ELR (cell line): Measurements from ENCODE around the gene CHKB.
"Not testable (repeated sequence)": the region's sequence is repeated elsewhere in the genome, so short reads cannot be mapped to it uniquely, and the experiment has no call there.

Experiments
- DNase-seq: peaks from one replicate; pipeline ENCODE4 v3.0.0-alpha.2; 2015; ENCODE audit warnings: low read depth

The CHKB gene, protein sequence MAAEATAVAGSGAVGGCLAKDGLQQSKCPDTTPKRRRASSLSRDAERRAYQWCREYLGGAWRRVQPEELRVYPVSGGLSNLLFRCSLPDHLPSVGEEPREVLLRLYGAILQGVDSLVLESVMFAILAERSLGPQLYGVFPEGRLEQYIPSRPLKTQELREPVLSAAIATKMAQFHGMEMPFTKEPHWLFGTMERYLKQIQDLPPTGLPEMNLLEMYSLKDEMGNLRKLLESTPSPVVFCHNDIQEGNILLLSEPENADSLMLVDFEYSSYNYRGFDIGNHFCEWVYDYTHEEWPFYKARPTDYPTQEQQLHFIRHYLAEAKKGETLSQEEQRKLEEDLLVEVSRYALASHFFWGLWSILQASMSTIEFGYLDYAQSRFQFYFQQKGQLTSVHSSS

DNA sequence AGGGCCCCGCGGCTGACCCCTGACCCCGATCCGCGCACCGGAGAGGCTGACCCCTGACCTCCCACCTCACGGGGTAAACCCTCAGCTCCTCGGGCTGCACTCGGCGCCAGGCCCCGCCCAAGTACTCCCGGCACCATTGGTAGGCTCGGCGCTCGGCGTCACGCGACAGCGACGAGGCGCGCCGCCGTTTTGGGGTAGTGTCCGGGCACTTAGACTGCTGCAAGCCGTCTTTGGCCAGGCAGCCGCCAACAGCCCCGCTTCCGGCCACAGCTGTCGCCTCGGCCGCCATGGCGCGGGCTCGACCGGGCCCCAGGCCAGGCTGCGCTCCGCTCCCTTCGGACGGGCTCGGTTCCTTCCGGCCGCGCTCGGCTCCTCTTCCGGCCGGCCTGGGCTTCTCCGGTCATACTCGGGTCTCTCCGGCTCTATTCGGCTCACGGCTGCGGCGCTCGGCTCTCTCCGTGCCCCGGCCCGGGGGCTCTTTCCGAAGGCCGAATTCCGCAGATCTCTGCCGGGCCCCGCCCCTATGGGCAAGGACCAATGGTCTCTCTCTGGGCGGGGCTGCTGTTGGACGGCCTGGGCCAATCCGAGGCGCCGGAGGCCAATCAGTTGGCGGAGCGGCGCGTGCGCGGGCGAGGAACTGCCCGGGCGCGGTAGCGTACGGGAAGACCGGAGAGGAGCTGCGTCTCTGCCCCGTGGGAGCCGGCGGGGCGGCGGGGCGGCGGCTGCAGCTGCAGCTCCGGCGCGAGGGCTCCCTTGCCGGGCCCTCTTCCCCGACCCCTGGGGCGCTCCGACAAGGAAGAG is at the start of gene CHKB:
Gene CHKB, minus strand, starts transcription at position 357 of the 801 bp plus-strand sequence. Its CDS starts 68 bp downstream, at position 289.
- peak; percentile 99 for DNase-seq

DNA sequence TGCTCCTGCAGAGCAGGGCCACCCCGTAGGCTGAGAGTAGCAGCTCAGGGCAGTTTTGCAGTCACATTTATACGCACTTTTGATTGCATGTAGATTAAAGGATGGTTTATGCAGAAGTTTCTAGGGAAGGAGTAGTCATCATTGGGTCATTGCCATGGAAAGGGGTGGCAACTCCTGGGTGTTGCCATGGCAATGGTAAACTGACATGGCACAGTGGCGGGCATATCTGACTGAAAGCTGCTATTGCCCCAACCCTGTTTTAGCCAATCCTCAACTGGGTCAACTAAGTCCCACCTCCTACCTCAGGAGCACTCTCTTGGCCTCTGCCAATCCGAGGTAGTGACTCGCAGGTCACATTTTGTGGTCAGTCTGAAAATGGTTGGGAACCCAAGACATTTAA is 47.7 kb upstream of the CHKB start:
- DNase-seq = no peak

DNA sequence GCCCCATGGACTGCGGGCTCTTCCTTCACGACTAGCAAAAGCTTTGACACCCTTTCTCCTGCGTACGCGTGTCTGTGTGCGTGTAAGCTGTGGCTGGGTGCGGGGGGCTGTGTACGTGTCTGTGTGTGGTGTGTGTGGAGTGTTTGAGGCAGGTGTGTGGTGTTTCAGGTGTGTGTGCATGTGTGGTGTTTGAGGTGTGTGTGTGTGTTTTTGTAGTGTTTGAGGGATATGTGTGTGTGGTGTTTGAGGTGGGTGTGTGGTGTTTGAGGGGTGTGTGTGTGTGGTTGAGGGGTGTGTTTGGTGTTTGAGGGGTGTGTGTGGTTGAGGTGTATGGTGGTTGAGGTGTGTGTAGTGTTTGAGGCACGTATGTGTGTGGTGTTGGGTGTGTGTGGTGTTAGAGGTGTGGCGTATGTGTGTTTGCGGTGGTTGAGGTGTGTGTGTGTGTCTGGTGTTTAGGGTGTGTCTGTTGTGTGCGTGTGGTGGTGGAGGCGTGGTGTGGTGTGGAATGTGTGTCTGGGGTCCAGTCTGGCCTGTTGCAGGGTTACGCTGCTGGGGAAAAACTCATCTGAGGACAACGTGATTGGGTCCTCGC is 46.0 kb upstream of the CHKB start:
- DNase-seq = no peak

DNA sequence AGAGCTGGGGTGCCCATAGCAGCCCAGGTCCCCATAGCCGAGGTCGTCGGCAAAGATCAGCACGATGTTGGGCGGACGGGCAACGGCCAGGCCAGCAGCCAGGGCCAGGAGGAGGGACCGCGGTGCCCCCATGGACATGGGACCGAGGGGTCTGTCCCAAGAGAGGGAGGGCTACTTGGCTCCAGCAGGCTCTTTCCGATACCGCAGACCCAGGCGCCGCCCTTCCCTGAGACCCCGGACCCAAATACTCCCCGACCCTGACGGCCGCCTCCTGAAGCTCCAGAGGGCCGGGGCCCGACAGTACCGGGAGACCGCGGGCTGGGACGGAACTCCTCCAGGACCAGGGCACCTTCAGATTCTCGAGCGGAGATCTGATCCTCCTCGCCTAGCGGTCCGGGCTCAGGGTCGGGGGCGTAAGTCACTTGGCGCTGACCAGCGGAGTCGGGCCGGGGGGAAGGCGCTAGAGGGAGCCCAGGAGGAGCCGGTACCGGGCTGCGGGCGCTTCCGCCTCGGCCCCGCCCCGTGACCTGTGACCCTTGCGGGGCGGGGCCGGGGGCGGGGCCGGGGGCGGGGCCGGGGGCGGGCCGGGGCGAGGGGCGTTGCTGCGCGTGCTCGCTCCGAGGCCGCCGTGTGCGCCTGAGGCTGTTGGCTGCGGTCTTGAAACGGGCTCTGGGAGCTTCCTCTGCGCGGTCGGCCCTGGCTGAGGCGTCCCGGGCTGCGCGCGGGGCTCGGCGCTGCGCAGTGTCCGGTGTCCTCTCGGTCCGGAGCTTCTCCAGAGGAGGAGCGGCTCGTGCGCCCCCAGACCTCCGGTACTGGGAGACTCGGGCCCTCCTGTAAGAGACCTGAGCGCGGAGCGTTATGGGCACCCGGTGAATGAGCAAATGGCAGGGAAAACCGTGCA is 45.2 kb upstream of the CHKB start, which contains the start of gene ARSA:
Gene ARSA, minus strand, starts transcription at position 511 of the 901 bp plus-strand sequence. Its CDS starts 373 bp downstream, at position 138.
- peak; percentile 89 for DNase-seq

DNA sequence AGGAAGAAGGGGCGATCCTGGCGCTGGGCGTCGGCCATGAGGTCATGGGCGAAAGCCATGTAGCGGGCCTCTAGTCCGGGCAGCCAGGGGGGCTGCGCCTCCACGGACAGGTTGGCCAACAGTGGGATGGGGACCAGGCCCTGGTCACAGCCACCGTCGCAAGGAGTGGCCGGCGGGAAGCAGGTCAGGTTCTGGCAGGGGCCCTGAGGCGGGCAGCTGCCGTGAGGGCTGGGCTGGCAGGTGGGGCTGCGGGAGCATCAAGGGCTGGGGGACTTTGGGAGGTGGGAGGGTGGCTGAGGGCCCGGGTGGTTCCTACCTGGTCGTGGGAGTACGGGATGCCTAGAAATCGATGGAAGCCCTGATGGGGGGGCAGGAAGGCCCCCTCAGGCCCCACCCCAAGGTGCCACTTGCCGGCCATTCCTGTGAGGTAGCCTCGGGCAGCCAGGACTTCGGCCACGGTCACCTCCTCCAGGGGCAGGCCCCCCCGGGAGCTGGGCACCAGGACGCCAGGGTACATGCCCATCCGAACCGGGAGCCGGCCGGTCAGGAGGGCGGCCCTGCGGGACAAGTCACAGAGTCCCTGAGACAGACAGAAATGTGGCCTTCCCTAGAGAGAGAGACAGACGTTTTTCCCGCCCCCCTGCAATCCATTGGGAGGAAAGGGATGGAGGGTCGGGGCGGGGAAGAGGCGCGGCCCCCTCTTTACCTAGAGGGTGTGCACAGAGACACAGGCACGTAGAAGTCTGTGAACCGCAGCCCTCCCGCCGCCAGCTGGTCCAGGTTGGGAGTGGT is 44.4 kb upstream of the CHKB start:
- DNase-seq = no peak

DNA sequence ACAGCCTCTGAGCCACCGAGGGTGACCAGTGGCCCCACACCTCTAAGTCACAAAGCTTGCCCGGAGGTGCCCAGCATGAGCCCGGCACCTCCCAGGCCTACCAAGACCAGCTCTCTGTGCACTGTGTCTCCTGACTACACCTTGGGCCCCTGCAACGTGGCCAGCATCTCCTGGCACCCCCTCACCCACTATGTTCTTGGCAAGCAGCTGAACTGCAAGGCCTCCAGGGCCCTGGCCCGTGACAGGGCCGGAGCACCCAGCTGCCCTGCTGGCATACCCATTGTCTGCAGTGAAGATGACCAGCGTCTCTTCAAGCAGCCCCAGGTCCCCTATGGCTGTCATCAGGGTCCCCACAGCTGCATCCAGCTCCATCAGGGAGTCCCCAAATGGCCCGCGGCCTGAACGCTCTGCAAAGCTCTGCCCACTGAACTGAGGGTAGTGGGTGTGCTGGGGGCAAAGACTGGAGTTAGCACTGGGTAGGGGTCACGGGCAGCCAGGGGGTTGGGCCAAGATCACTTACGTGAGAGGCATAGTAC is 43.7 kb upstream of the CHKB start:
- DNase-seq = no peak

DNA sequence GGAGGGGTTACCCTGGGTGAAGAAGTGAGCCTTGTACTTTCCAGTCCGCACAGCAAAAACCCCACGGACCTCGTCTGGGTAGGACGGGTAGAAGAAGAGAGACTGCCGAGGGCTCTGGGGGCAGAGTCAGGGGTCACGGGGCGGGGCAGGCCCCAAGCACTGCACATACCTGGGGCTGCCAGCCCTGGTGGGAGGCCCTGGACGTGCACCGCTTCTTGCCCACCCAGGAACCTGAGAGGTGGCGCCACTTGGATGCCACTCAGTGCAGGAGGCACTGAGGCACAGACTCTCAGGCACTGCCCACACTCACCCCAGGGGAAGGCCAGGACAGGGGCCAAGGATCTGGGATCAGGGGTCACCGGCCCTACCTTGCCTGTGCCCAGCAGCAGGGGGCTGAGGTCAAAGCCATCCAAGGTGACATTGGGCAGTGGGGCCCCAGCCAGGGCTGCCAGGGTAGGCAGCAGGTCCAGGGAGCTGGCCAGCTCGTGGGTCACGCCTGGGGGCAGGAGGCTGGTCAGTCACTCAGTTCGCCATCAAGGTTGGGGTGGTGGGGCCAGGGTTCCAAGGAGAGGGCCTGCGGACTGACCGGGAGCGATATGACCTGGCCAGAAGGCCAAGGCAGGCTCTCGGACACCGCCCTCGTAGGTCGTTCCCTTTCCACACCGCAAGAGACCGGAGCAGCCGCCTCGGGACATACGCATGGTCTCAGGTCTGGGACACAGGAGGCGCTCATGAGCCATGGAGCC is 43.1 kb upstream of the CHKB start:
- no peak for DNase-seq

DNA sequence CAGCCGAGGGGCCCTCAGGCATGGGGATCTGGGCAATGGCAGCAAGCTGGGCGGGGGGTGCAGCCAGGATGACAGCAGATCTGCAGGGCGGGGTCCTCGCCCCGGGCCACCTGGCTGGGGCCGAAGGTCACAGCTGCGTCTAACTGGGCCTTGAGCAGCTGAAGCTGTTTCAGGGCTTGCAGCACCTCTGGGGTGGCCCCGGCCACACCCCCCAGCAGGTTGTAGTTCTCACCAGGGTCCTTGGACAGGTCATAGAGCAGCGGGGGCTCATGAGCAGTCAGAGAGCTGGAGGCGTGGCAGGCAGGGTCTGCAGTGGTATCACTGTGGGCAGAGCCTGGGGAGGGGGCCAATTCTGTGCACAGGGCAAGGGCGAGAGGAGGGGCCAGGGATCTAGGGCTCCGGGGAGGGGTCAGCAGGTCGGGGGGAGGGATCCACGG is 42.5 kb upstream of the CHKB start:
- DNase-seq = no peak

DNA sequence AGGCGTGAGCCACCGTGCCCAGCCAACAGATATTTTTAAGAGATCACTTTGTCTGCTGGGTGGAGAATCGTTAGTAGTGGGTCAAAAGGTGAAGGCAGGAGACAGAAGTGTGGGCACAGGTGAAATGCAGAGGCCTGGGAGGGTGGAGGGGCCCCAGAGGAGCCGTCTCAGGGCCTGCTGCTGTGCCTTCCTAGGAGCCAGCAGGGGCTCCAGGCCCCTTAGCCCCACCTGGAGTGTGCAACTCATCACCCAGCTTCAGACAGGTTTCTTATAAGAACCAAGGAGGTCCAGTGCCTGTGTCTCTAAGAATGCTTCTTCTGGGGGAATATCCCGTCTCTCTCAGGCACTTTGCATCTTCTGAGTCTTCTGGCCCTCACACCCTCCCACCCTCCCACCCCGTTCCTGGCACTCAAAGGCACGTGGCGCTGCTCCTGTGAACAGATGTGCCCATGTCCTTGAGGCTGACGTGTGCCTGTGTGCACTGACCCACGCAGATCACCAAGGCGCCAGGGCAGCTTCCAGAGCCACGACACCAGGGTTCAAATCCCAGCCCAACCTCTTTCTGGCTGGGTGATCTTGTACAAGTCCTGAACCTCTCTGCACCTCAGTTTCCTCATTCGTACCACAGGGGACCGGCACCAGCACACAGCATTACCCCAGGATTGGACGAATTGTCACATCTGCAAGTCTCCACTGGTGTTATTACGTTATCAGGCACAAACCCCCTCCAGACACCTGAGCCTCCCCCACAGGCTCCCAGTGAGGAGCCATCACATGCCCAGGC is 41.9 kb upstream of the CHKB start:
- no peak for DNase-seq

DNA sequence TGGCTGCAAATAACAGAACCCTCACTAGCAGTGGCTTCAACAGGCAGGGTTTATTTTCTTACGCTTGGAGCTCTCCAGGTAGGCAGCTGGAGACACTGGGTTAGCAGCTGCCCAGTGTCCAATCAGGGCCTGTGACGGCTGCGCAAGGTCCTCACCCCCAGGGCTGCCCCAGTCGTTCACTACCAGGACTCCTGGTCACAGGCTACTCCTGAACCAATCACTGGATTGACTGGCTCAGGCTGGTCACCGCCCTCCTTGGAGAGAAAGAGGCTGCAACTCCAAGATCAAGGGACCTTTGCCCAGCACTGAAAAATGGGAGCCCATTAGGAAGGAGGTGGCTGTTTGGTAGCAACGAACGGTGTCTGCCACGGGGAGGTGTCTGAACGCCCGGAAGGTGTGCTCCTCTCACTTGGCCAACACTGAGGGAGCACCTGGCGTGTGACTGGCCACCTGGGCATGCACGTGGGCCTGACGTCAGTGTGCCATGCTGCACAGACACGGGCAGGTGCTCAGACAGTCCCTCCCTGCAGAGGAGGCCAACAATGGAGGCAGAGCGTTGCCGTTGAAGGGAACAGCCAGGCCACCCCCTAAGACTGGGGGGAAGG is 40.2 kb upstream of the CHKB start:
- no peak for DNase-seq

DNA sequence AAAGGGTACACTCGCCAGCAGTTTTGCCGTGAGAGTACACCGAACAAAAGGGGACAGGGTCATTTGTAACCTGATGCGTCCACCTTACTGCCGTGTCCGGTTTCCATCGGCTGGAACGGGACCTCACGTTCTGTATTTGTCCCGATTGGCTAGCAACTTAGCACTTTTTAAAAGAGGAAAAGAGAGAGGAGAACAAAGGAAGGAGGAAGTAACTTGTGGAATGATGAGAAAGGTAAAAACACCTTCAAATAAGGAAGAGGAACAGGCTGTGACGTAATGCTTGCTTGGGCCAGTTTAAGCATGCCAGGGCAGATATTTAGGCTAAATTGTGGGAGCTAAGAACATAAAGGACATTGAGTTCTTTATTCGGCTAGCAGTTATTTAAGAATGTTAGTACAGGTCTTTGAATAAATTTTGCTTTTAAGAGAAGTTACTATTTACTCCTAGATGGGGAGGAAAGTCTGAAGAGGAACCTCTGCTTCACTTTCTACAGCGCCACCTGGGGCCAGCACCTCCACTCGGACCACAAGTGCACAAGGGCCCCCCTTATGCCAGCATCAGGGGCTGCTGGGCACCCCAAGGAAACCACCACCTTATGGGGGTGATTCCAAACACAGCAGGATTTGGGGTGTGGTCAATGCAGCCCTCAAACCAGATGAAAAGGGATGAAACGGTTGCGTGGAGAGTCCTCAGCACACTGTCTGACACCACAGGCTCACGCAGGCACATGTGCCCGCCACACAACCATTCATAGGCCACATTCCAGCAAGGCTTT is 39.5 kb upstream of the CHKB start:
- DNase-seq = no peak

DNA sequence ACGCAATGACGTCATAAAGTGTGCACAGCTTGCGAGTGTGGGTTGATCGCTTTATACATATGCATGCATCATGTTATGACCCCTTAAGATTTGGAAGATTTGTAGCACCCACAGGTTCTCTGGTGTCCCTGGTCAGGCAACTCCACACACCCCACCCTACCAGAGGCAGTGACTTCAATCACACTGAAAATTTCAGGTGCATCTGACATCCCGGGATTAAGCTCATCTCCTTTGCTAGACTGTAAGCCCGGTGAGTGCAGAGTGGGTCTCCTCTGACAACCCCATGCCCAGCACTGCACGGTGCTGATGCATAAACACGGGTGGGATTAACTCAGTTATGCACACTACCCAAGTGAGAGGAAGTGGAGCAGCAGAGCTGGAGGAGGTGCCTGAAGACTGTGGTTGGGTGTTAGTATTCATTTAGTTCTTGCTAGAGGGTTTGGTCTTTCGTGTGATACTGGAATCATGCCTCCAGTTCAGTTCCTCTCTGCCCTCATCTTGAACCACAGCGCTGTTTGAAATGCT is 38.8 kb upstream of the CHKB start:
- DNase-seq = no peak

DNA sequence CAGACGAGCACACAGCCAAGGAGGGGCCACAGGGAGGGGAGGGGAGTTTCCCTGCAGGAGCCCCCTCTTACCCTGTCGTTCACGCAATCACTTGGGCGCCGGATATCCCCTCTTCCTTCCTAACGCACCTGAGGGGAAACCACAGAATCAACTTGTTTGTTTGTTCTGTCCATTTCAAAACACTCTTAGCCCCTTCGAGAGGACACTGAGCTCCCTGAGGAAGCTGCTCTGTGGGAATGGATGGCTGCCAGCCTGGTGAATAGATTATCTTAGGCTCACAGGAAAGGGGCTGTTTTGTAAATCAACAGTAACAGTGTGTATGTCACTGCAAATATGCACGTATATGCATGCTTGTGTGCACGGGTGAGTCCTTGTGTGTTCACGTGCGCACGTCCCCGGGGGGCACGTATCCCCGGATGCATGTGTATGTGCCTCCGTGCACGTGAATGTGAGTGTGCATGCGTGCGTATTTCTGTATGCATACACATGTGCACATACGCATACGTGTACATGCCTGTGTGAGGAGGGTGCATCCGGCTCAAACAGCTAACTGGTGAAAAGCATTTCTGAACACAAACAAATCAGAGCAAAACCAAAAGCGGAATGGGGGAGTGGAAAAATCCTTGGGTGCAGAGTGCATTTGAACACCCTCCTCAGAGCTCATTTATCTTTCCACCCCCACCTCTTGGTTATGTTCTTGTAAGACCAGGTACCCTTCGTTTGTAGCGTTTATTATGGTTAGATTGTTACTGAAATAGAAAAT is 38.1 kb upstream of the CHKB start:
- DNase-seq = no peak

DNA sequence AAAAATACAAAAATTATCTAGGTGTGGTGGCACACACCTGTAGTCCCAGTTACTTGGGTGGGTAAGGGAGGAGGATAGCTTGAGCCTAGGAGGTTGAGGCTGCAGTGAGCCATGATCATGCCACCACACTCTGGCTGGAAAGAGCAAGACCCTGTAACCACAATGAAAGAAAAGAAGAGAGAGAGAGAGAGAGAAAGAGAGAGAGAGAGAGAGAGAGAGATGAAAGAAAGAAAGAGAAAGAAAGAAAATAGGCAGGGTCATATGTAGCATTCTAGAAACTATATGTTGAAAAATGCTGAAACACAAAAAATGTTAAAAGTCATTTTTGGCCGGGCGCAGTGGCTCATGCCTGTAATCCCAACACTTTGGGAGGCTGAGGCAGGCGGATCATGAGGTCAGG is 31.6 kb upstream of the CHKB start:
- not testable (repeated sequence) for DNase-seq

DNA sequence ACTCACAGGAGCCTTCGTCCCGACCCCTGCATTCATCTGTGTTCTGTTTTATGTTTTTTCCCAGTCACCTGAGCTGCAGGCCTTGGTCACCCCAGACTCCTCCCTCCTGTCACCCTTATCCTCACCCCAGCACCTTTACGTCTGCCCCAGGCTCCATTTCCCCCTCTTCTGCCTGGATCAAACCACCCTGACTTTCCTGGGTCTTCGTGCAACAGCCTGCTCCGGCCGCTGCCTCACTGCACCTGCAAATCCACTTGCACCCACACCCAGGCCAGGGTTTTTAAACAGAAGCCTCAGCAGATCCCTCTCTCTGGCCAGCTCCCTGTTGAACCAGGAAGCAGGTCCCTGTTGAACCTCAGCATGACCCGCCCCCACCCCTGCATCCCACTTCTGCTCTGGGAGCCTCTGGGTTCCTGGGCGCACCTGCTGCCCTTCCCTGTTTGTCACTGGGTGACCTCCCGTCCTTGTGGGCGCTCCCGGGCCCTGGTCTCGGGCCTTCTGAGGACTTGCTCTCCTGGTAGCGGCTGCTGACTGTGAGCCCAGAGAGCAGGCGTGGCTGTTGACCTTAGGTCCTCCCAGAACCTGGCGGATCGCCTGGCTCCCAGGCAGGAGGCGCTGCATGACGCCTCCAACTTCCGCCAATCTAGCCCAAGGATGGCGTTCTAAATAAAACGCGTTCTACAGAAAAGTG is 30.8 kb upstream of the CHKB start:
- no peak for DNase-seq
